Type B pancreatic cell (in vitro differentiated cells): ENCODE results near the gene LAMB4. TPM values are rescaled to one million over a fixed set of nuclear protein-coding genes. Genes with fewer than 3 reads are reported as not detected.

Experiments
- DNase-seq: peaks from one replicate; pipeline ENCODE4 v3.0.0; 2021; ENCODE audit warnings: mixed read lengths; ENCODE audit not compliant: unreplicated experiment; ENCODE audit errors: extremely low spot score
- H3K27ac Mint-ChIP-seq: 2 replicates; pipeline ENCODE4 v1.8.0; 2021; ENCODE audit warnings: mild to moderate bottlenecking, mixed read lengths
- H3K27me3 Mint-ChIP-seq: 2 replicates; pipeline ENCODE4 v1.8.0; 2021; ENCODE audit warnings: mixed read lengths
- H3K36me3 Mint-ChIP-seq: 2 replicates; pipeline ENCODE4 v1.8.0; 2021; ENCODE audit warnings: mixed read lengths
- H3K4me1 Mint-ChIP-seq: one replicate; pipeline ENCODE4 v1.8.0; 2021; ENCODE audit warnings: mixed read lengths; ENCODE audit not compliant: unreplicated experiment
- H3K4me3 Mint-ChIP-seq: 2 replicates; pipeline ENCODE4 v1.8.0; 2021; ENCODE audit warnings: mild to moderate bottlenecking, mixed read lengths
- H3K9me3 Mint-ChIP-seq: 2 replicates; pipeline ENCODE4 v1.8.0; 2021; ENCODE audit warnings: mixed read lengths
- CTCF ChIP-seq: fragments of 200-600 bp; sonication (generic); conservative IDR thresholded peaks from 2 replicates; pipeline ENCODE4 v1.5.0; 2021; ENCODE audit warnings: antibody characterized with exemption, mild to moderate bottlenecking
- total RNA-seq: library from RNA; stranded (reverse); gene quantifications from 2 replicates; pipeline ENCODE4 v1.2.1, GENCODE V29; 2021; ENCODE audit warnings: low replicate concordance

LAMB4 gene
- total RNA-seq, 1 donor from 2014 or later: 1.3 TPM

DNA sequence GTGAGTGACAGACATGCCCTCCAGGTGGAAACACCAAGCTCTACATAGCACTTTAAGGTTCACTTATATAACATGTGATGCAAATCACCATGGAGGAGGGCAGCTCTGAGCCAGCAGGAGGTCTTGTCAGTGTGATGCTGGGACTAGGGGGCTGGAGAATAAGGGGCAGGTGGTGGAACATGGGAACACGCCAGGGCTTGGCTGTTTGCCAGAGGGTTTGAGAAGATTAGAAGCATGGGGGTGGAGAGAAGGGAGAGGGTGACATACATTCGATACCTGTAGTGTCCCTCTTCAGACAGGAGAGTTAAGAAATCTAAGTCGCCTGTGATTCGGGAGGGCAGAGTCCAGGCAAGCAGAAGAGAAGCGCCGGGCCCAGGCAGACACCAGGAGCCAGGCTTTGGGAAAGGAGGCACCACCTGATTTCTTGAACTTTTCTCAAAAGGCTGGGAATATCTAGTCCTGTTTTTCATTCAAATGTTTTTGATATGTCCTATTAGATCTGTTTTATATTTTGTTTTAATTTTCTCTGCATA is 16.9 kb upstream of the LAMB4 start:
- TF ChIP-seq CTCF: no peak
- Mint-ChIP-seq H3K9me3 (no peaks in the 10 kb centered on the region), H3K27ac (no peak overlapping the region)

DNA sequence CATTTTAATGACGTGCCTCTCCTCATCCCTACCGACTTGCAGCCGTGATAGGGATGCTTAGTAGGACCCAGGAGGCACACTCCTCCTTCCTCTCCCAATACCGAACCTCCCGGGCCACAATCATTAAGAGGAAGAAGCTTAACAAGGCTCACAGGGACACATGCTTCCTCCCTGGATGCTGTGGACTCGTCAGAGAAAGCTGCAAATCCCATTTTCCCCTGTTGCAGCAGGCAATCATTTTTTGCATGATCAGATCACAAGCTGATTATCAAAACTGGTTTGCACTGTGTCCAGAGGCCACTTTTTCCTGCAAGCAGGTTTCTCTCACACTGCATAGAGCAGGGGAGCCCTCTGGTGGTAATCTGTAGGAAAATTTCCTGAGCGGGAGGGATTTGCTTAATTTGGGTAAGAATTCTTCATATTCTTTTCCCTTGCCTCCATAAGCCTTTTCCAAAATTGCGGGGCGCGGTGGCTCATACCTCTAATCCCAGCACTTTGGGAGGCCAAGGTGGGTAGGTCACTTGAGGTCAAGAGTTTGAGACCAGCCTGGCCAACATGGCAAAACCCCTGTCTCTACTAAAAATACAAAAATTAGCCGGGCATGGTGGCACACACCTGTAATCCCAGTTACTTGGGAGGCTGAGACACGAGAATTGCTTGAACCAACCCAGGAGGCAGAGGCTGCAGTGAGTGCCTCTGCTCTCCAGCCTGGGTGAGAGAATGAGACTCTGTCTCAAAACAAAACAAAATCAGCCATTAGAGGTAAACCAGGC is 16.1 kb upstream of the LAMB4 start:
- Mint-ChIP-seq H3K27ac (no peak overlapping the region), H3K27me3 (peaks cover 4% of the 10 kb centered on the region), H3K4me1 (peaks cover 10% of the 10 kb centered on the region), H3K36me3 (no peaks in the 10 kb centered on the region), H3K4me3 (no peak overlapping the region), H3K9me3 (no peaks in the 10 kb centered on the region)
- TF ChIP-seq CTCF: peak; percentile 93
- DNase-seq: peak; percentile 79

More for the DNA sequence above, 16.9 kb upstream of the LAMB4 start:
- H3K4me3 Mint-ChIP-seq: no peak overlapping the region
- no peaks in the 10 kb centered on the region for H3K36me3 Mint-ChIP-seq
- H3K27me3 Mint-ChIP-seq: peaks cover 4% of the 10 kb centered on the region
- peaks cover 10% of the 10 kb centered on the region for H3K4me1 Mint-ChIP-seq
- DNase-seq: no peak

DNA sequence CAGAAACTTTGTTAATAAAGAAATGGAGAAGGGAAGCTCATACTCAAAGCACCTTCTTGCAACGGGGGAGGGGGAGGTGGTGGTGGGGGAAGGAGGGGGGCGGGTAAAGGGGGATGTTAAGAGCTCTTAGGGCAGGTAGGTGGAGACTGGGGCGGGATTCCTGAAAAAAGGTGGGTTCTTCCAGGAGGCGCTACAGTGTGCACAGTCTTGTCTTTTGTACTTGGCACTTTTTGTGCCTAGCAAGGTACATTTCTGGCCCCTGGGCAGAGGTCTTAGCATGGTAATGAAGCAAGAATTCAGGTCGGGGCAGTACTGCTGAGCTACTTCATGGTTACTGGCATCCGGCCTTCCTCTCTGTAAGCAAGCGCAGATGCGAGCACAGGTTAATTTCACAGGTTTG is 15.2 kb upstream of the LAMB4 start:
- no peaks in the 10 kb centered on the region for H3K9me3 Mint-ChIP-seq
- no peak for DNase-seq
- no peak for TF ChIP-seq CTCF
- peaks cover 10% of the 10 kb centered on the region for H3K4me1 Mint-ChIP-seq
- H3K27me3 Mint-ChIP-seq: peaks cover 6% of the 10 kb centered on the region
- H3K27ac Mint-ChIP-seq: no peak overlapping the region
- H3K4me3 Mint-ChIP-seq: no peak overlapping the region
- no peaks in the 10 kb centered on the region for H3K36me3 Mint-ChIP-seq

- no peak for DNase-seq
- Mint-ChIP-seq H3K4me1 (peaks cover 10% of the 10 kb centered on the region), H3K9me3 (no peaks in the 10 kb centered on the region), H3K27ac (no peak overlapping the region), H3K36me3 (no peaks in the 10 kb centered on the region), H3K27me3 (peaks cover 9% of the 10 kb centered on the region), H3K4me3 (no peak overlapping the region)
- TF ChIP-seq CTCF: no peak
Measured at GRCh38 chr7:108144931-108145330, 14.8 kb upstream of the LAMB4 start.

GRCh38 chr7:108143658-108144420 is 13.7 kb upstream of the LAMB4 start:
- Mint-ChIP-seq H3K9me3 (no peaks in the 10 kb centered on the region), H3K4me3 (no peak overlapping the region), H3K36me3 (no peaks in the 10 kb centered on the region), H3K4me1 (peaks cover 10% of the 10 kb centered on the region), H3K27me3 (peaks cover 9% of the 10 kb centered on the region), H3K27ac (no peak overlapping the region)
- TF ChIP-seq CTCF: no peak
- DNase-seq: no peak
